Naive thymus-derived CD4-positive, alpha-beta T cell (primary cell): ENCODE data around the gene C17orf67. TPM values are rescaled to one million over a fixed set of nuclear protein-coding genes. Genes with fewer than 3 reads are reported as not detected.

ENCODE experiments used
- ATAC-seq: fragments of 150-1000 bp; cut with Tn5 transposase; 2 replicates; pipeline ENCODE4 v1.10.0; 2021; ENCODE audit warnings: mild to moderate bottlenecking, moderate library complexity
- CTCF ChIA-PET: fragments of 350-600 bp; sonication (Branson Sonifier 250); formaldehyde crosslinking; loops from one replicate; lab custom pipeline; 2021; ENCODE audit warnings: antibody characterized with exemption; lab: Charles Lee
- POLR2A ChIA-PET: fragments of 350-600 bp; sonication (Branson Sonifier 250); formaldehyde crosslinking; loops from one replicate; lab custom pipeline; 2021; ENCODE audit warnings: antibody characterized with exemption, inconsistent platforms; lab: Charles Lee
- DNase-seq, 9 donors: peaks; one replicate each; pipeline versions ENCODE4 v3.0.0 to v3.0.0-alpha.2; 2020 to 2022; ENCODE audit warnings: mixed read lengths in 1 of 9
- H3K27ac ChIP-seq: one replicate; pipeline ENCODE4 v1.7.0; 2013; ENCODE audit warnings: mild to moderate bottlenecking, low read depth, low read length, moderate library complexity
- H3K27me3 ChIP-seq, 2 donors: one replicate each; pipeline ENCODE4 v1.7.0; 2013; ENCODE audit warnings: low read length in 2 of 2, mild to moderate bottlenecking in 2 of 2, moderate library complexity in 2 of 2; ENCODE audit not compliant: control insufficient read depth in 2 of 2, insufficient read depth in 2 of 2
- H3K36me3 ChIP-seq, 3 experiments: 1 replicate in 2 of 3; 2 replicates in 1 of 3; pipeline ENCODE4 v1.7.0; 2013; ENCODE audit warnings: low read length in 3 of 3, mild to moderate bottlenecking in 3 of 3, moderate library complexity in 1 of 3; ENCODE audit not compliant: insufficient read depth in 3 of 3, control insufficient read depth in 2 of 3
- H3K4me1 ChIP-seq, 2 donors: one replicate each; pipeline ENCODE4 v1.7.0; 2013; ENCODE audit warnings: low read length in 2 of 2, mild to moderate bottlenecking in 2 of 2, moderate library complexity in 1 of 2; ENCODE audit not compliant: control insufficient read depth in 2 of 2, insufficient read depth in 2 of 2
- H3K4me3 ChIP-seq: 2 replicates; pipeline ENCODE4 v1.7.0; 2013; ENCODE audit warnings: mild to moderate bottlenecking, low read length
- H3K9me3 ChIP-seq, 3 experiments: 1 replicate in 2 of 3; 2 replicates in 1 of 3; pipeline ENCODE4 v1.7.0; 2013; ENCODE audit warnings: low read length in 3 of 3; ENCODE audit not compliant: control insufficient read depth in 2 of 3
- H3K27ac Mint-ChIP-seq, 9 donors: one replicate each; pipeline ENCODE4 v1.8.0; 2020 to 2022; ENCODE audit warnings: mixed read lengths in 9 of 9, mild to moderate bottlenecking in 8 of 9, moderate library complexity in 5 of 9, inconsistent platforms in 2 of 9
- H3K27me3 Mint-ChIP-seq, 5 donors: one replicate each; pipeline ENCODE4 v1.8.0; 2021 to 2022; ENCODE audit warnings: mixed read lengths in 5 of 5, mild to moderate bottlenecking in 1 of 5
- H3K36me3 Mint-ChIP-seq, 5 donors: one replicate each; pipeline ENCODE4 v1.8.0; 2020 to 2022; ENCODE audit warnings: mixed read lengths in 5 of 5, mild to moderate bottlenecking in 3 of 5, inconsistent platforms in 1 of 5
- H3K4me1 Mint-ChIP-seq, 7 donors: one replicate each; pipeline ENCODE4 v1.8.0; 2020 to 2022; ENCODE audit warnings: mixed read lengths in 7 of 7, mild to moderate bottlenecking in 3 of 7, inconsistent platforms in 1 of 7
- H3K4me3 Mint-ChIP-seq, 10 donors: one replicate each; pipeline ENCODE4 v1.8.0; 2020 to 2022; ENCODE audit warnings: mild to moderate bottlenecking in 10 of 10, mixed read lengths in 10 of 10, moderate library complexity in 6 of 10, inconsistent platforms in 2 of 10
- H3K9me3 Mint-ChIP-seq, 11 donors: one replicate each; pipeline ENCODE4 v1.8.0; 2020 to 2022; ENCODE audit warnings: mixed read lengths in 11 of 11, mild to moderate bottlenecking in 4 of 11, inconsistent platforms in 1 of 11, moderate library complexity in 1 of 11
- intact Hi-C, 2 donors: fragments of 100-400 bp; cut with micrococcal nuclease; formaldehyde crosslinking; loops; one replicate each; pipeline ENCODE4 v1.15.1; 2023
- polyA plus RNA-seq, 2 donors: library from polyadenylated mRNA; unstranded; fragments of 300-500 nt; fragmentation: Illumina TruSeq; gene quantifications; one replicate each; pipeline ENCODE4 v1.2.3, GENCODE V29; 2021
- total RNA-seq, 6 experiments: library from RNA in 5 of 6; stranded (reverse) in 5 of 6; gene quantifications; 1 replicate in 5 of 6; 2 replicates in 1 of 6; pipeline ENCODE4 v1.2.3 and lab custom pipeline; 2021 to 2026

The C17orf67 gene
- total and polyA plus RNA-seq, 7 experiments from 2014 or later, result 1.1 to 9.1 (median 3.8) TPM

DNA sequence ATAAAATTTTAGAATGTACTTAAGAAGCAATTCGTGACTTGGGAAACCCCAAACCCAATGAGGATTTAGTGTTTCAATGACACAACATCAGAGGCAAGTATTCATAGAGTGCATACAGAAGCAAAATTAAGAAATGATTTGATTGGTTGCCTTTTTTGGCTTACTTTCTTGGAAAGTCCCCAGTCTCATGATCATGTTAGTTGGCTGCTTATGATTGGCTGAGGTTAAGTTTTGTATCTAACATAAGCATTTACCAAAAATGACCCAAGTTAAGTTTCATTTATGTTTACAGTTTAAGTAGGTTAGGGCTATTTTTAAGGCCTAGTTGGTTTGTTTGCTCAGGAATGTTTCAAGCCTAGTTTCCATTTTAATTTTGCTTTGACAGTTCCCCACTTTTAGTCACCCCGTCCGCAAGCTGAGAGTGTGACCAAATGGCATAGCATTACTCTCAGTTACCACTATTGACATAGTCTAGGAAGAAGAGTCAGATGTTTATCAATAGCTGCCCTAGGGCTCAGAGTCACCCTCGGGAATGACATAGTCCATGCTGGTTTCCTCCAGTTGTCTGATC lies 36.4 kb upstream of the C17orf67 start:
- POLR2A ChIA-PET, result interaction anchor here (0.7 kb wide), 1 partner anchor 56 kb away, joined by 5 read pairs; no protein-coding TSS in a partner anchor

DNA sequence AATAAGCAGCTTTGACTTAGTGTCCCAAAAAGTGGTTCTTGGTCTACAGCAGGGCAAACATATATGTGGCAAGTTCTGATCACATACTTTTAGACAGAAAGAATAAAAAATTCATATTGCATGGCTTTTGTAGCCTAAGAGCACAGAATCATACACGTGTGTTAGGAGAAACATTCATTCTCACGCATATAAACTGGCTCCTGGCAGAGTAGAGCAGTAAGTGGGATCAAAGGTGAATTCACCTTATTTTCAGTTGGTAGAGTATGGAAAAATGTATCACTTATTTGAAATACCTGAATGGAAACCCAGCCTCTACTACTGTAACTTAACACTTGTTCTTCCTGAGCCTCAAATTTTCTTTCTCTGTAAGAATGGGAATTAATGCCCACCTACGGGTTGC lies 35.0 kb upstream of the C17orf67 start:
- CTCF ChIA-PET, result no interaction called here

More for the DNA sequence above, 36.4 kb upstream of the C17orf67 start:
- Histone ChIP-seq H3K27ac (no peak overlapping the region), H3K4me3 (no peak overlapping the region), H3K4me1 (no peaks in the 10 kb centered on the region), H3K9me3 (no peaks in the 10 kb centered on the region), H3K27me3 (no peaks in the 10 kb centered on the region), H3K36me3 (no peaks in the 10 kb centered on the region)
- H3K4me3 Mint-ChIP-seq, result no peak overlapping the region
- CTCF ChIA-PET, result interaction anchor here (0.8 kb wide), 1 partner anchor 19 kb away, joined by 3 read pairs; no protein-coding TSS in a partner anchor
- peak; percentile 76 for ATAC-seq
- H3K36me3 Mint-ChIP-seq, result peaks cover 0 to 6% (median 0%) of the 10 kb centered on the region in 5 donors
- intact Hi-C loops, result no loop called here
- peaks cover 0 to 6% (median 0%) of the 10 kb centered on the region in 7 donors for H3K4me1 Mint-ChIP-seq
- peak overlapping the region in 2 of 9 donors; percentile 65 to 85 for H3K27ac Mint-ChIP-seq
- H3K27me3 Mint-ChIP-seq, result peaks cover 0 to 11% (median 2%) of the 10 kb centered on the region in 5 donors
- H3K9me3 Mint-ChIP-seq, result peaks cover 0 to 3% (median 0%) of the 10 kb centered on the region in 11 donors
- no peak for DNase-seq

DNA sequence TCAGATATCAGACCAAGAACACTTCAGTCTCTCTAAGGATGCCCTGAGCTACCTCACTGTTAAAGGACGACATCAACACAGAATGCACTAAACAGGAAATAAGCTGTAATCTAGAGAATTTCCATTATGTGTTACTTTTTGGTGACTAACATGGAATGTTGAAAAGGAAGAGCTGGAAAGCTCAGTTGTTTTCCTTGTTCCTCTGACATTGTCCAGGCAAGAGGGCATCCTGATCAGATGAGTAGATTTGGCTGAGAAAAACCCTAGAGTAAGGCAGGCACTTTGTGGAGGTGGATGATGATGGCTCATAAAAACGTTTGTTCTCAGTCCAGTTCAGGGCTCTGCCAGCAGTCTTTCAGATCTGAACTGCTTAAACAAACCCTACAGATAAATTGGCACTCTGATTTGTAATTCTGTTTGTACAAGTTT lies 34.2 kb upstream of the C17orf67 start:
- H3K27ac Mint-ChIP-seq, result peak overlapping the region in 2 of 9 donors; percentile 20 to 71
- POLR2A ChIA-PET, result no interaction called here
- no peaks in the 10 kb centered on the region for H3K27me3 ChIP-seq
- H3K4me3 ChIP-seq, result no peak overlapping the region
- no peaks in the 10 kb centered on the region for H3K4me1 ChIP-seq
- peaks cover 0 to 8% (median 4%) of the 10 kb centered on the region in 3 experiments for H3K36me3 ChIP-seq
- ATAC-seq (no peak), DNase-seq (no peak)
- H3K4me1 Mint-ChIP-seq, result peaks cover 0 to 6% (median 0%) of the 10 kb centered on the region in 7 donors
- intact Hi-C loops, result loop anchor here in 1 of 2 donors (5.0 kb wide), 1 partner anchor 36 kb away; the partner anchor contains the start of genes C17orf67 and DGKE
- no peak overlapping the region for H3K4me3 Mint-ChIP-seq
- no peak overlapping the region for H3K27ac ChIP-seq
- peaks cover 0 to 7% (median 0%) of the 10 kb centered on the region in 5 donors for H3K36me3 Mint-ChIP-seq
- no peaks in the 10 kb centered on the region for H3K27me3 Mint-ChIP-seq
- H3K9me3 ChIP-seq, result no peaks in the 10 kb centered on the region
- peaks cover 0 to 3% (median 0%) of the 10 kb centered on the region in 11 donors for H3K9me3 Mint-ChIP-seq
- CTCF ChIA-PET, result interaction anchor here (1.7 kb wide), 1 partner anchor 48 kb away, joined by 6 read pairs; no protein-coding TSS in a partner anchor

More for the DNA sequence above, 35.0 kb upstream of the C17orf67 start:
- Mint-ChIP-seq H3K36me3 (peaks cover 0 to 6% (median 0%) of the 10 kb centered on the region in 5 donors), H3K27me3 (peaks cover 0 to 5% (median under 1%) of the 10 kb centered on the region in 5 donors), H3K27ac (no peak overlapping the region), H3K9me3 (peaks cover 0 to 3% (median 0%) of the 10 kb centered on the region in 11 donors), H3K4me1 (peaks cover 0 to 6% (median 0%) of the 10 kb centered on the region in 7 donors), H3K4me3 (no peak overlapping the region)
- ATAC-seq, result no peak
- H3K27ac ChIP-seq, result no peak overlapping the region
- no peaks in the 10 kb centered on the region for H3K9me3 ChIP-seq
- no peaks in the 10 kb centered on the region for H3K4me1 ChIP-seq
- H3K36me3 ChIP-seq, result peaks cover 0 to 7% (median 0%) of the 10 kb centered on the region in 3 experiments
- no peak for DNase-seq
- intact Hi-C loops, result loop anchor here in 1 of 2 donors (5.0 kb wide), 1 partner anchor 36 kb away; the partner anchor contains the start of genes C17orf67 and DGKE
- no peak overlapping the region for H3K4me3 ChIP-seq
- no peaks in the 10 kb centered on the region for H3K27me3 ChIP-seq
- POLR2A ChIA-PET, result no interaction called here

DNA sequence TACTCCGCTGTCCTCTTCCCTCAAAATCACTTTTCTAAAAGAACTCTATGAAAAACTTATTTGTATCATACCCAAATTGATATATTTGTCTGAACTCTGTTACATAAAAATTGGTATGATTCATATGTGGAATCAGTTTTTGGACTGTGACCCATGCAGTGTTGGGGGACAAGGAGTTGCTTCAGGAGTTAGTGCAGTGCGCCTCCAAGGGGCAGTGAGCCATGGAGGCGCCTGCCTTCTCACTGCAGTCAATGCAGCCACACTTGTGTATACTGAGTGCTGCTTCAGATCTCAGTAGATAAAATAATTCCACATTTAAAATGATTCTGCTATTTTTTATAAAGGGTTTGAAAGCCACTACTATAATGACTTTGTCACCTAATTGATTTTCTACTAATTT lies 32.8 kb upstream of the C17orf67 start:
- intact Hi-C loops, result loop anchor here (1.0 to 5.0 kb wide), 2 partner anchors 34 to 47 kb away; partner anchors contain the start of genes C17orf67 (in 1 of the 2) and DGKE (in 1 of the 2)
- H3K4me3 ChIP-seq, result no peak overlapping the region
- Mint-ChIP-seq H3K27me3 (no peaks in the 10 kb centered on the region), H3K36me3 (peaks cover 0 to 13% (median 6%) of the 10 kb centered on the region in 5 donors), H3K27ac (peak overlapping the region in 1 of 9 donors; percentile 57), H3K4me1 (peaks cover 0 to 6% (median 0%) of the 10 kb centered on the region in 7 donors), H3K4me3 (no peak overlapping the region), H3K9me3 (peaks cover 0 to 3% (median 0%) of the 10 kb centered on the region in 11 donors)
- no peak overlapping the region for H3K27ac ChIP-seq
- no peak for ATAC-seq
- H3K4me1 ChIP-seq, result no peaks in the 10 kb centered on the region
- H3K9me3 ChIP-seq, result no peaks in the 10 kb centered on the region
- peaks cover 0 to 23% (median 5%) of the 10 kb centered on the region in 3 experiments for H3K36me3 ChIP-seq
- peak in 1 of 9 donors; percentile 6 for DNase-seq
- H3K27me3 ChIP-seq, result no peaks in the 10 kb centered on the region
- POLR2A ChIA-PET, result interaction anchor here (0.7 kb wide), 2 partner anchors 25 to 44 kb away, joined by 3 read pairs; no protein-coding TSS in a partner anchor
- CTCF ChIA-PET, result no interaction called here

DNA sequence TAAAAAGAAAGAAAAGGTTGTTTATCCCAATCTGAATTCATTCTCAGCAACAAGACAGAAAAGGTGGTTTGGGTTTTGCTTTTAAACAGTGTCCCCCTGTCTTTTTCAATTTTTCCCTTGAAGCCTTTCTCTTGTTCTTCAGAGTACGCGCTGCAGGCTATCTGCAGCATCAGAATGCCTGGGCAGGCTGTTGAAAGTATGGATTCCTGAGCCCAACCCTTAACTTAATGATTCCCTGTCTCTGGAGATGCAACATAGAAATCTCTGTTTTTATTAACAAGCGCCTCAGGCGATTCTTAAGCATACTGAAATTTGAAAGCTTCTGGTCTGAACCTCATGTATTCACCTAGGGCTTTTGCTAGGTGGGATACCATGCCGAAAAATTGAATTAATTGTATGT lies 32.4 kb upstream of the C17orf67 start:
- DNase-seq (no peak), ATAC-seq (no peak)
- Mint-ChIP-seq H3K4me1 (peaks cover 0 to 6% (median 0%) of the 10 kb centered on the region in 7 donors), H3K27ac (peak overlapping the region in 1 of 9 donors; percentile 57), H3K36me3 (peaks cover 4 to 13% (median 10%) of the 10 kb centered on the region in 5 donors), H3K4me3 (no peak overlapping the region), H3K27me3 (no peaks in the 10 kb centered on the region), H3K9me3 (peaks cover 0 to 3% (median 0%) of the 10 kb centered on the region in 11 donors)
- H3K4me1 ChIP-seq, result no peaks in the 10 kb centered on the region
- H3K27ac ChIP-seq, result no peak overlapping the region
- ChIA-PET CTCF (interaction anchor here (1.0 kb wide), 1 partner anchor 46 kb away, joined by 3 read pairs; no protein-coding TSS in a partner anchor), POLR2A (interaction anchor here (0.7 kb wide), 1 partner anchor 43 kb away, joined by 3 read pairs; no protein-coding TSS in a partner anchor)
- H3K9me3 ChIP-seq, result no peaks in the 10 kb centered on the region
- peaks cover 0 to 27% (median 5%) of the 10 kb centered on the region in 3 experiments for H3K36me3 ChIP-seq
- H3K4me3 ChIP-seq, result no peak overlapping the region
- H3K27me3 ChIP-seq, result no peaks in the 10 kb centered on the region
- intact Hi-C loops, result loop anchor here (1.0 to 5.0 kb wide), 2 partner anchors 34 to 47 kb away; partner anchors contain the start of genes C17orf67 (in 1 of the 2) and DGKE (in 1 of the 2)

DNA sequence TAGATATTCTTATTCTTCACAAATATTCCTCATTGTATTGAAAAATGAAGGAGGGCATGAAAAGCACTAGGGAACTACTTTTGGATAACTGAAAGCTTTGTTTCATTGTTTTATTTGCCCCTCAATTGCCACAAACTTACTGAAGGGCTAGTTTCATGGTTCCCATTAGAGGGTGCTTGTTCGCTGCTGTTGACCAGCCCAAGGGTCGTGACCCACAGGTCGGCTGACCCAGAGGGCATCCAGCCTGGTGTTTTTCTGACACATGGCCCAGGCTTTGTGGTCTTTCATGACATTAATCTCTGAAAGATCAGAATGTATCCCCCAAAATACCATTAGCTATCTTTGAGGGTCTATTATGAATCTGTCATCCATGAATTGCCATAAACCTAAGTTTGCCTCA lies 30.3 kb upstream of the C17orf67 start:
- intact Hi-C loops, result no loop called here

More for the DNA sequence above, 30.3 kb upstream of the C17orf67 start:
- H3K36me3 ChIP-seq, result peaks cover 0 to 36% (median 5%) of the 10 kb centered on the region in 3 experiments
- H3K36me3 Mint-ChIP-seq, result peaks cover 10 to 22% (median 12%) of the 10 kb centered on the region in 5 donors
- no peaks in the 10 kb centered on the region for H3K4me1 Mint-ChIP-seq
- ChIA-PET POLR2A (no interaction called here), CTCF (interaction anchor here (1.7 kb wide), 1 partner anchor 44 kb away, joined by 7 read pairs; no protein-coding TSS in a partner anchor)
- no peak for DNase-seq
- H3K9me3 Mint-ChIP-seq, result no peaks in the 10 kb centered on the region
- H3K27ac Mint-ChIP-seq, result peak overlapping the region in 2 of 9 donors; percentile 9 to 15
- no peaks in the 10 kb centered on the region for H3K27me3 Mint-ChIP-seq
- H3K4me3 ChIP-seq, result no peak overlapping the region
- H3K4me3 Mint-ChIP-seq, result no peak overlapping the region
- H3K9me3 ChIP-seq, result no peaks in the 10 kb centered on the region
- ATAC-seq, result no peak
- no peak overlapping the region for H3K27ac ChIP-seq
- no peaks in the 10 kb centered on the region for H3K27me3 ChIP-seq
- no peaks in the 10 kb centered on the region for H3K4me1 ChIP-seq
